ENCODE measurements around the gene NAP1L5.
A peak's percentile ranks its signal among the peaks of the same experiment; 100 is the strongest.

NAP1L5 gene

DNA sequence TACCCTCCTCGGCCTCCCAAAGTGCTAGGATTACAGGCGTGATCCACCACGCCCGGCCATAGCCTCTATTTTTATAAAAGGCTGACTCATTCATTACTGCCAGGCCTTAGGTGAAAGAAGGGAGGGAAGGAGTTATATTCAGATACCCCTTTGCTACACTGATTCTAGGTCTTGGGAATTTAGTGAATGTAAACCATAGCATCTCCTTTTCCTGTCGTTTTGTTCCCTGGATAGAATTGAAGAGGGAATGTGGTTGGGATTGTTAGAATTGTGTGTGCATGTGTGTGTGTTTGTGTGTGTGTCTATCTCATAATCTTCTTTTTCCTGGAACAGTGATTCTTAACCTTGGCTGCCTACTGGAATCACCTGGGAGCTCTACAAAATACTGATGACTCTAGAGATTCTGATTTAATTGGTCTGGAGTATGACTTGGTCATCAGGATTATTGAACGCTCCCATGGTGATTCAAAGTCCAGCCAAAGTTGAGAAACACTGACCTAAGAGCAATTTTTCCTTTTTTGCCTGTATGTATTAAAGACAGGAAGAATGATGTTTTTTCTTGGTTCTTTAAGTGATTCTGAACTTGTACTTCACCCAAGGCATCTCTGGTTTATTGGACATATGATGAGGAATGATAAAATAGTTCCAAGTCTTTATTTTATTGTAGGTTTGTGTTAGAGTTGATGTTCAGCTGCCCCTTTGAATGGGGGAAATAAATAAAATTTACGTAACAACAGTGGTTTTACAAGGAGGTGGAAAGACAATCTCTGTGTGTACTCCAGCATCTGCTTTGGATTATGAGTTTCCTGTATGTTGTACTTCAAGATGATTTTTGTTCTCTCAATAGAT is 37.0 kb downstream of the NAP1L5 start:
- no peak for DNase-seq (ENCODE audit: low spot score)

DNA sequence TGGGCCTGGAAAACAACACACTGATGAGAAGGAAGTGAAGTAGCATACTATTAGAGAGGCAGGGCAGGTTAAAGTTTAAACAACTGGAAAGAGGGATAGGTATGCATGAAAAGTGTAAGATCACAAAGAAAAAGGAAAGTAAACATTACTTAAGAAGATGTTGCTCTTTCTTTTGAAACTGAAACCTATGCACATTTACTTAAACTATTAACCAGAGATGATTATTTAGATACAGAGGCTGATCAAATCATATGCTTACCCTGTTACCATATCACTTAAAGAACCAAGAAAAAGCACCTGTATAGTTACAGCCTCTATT is 37.8 kb downstream of the NAP1L5 start:
- DNase-seq (ENCODE audit: low spot score) = no peak

DNA sequence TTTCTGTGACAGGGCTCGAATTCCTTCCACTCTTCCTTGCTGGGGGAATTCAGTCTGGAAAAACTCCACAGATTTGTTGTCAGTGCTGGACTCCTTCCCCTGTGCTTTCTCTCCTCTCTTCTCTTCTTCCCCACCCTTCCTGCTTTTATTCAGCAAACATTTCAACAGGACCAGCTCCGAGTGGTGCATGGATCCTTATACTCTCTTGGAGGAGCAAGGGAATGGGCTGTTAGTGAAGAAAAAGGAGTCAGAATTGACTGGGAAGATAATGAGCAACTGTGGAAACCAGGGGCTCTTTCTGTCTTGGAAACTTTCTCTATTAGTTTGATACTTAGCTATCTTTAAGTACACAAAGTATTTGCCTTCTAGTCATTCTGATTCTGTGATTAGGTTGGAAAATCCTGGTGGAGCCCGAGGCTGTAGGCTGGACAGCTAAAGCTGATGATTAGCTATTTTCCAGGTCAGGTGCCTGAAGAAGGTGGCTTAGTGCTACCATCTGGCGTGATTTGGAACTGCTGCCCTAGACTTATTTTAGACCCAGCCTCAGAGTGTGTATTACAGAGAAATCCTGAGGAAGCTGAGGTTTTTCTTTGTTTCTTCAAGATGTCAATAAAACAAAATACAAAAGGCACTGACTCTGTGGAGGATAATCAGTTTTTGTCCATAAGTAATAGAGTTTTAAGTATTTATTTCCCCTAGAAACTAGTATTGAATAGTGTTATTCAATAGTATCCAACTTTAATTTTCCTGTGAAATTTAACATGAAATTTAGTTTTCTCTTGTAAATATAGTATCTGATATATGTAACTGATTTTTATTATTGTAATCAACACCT is 38.4 kb downstream of the NAP1L5 start:
- DNase-seq (ENCODE audit: low spot score) = peak; percentile 63

DNA sequence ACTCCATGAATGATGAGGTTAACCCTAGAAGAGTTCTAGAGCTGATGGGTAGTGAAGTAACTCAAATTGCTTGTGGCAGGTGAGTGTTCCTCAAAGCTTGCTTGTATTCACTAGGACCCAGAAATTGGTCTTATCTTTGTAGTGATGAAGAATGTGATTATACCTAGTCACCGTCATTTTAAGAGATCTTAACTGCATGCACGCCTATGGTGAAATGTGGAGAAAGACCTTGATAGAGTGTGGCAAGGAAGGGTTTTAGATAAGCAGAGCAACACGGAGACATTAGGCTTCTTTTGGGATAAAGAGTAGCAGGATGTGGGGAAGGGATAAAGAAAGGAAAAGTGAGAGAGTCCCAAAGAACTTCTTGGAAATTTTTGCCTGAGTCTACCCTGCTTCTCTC is 42.4 kb downstream of the NAP1L5 start:
- DNase-seq (ENCODE audit: low spot score) = no peak

DNA sequence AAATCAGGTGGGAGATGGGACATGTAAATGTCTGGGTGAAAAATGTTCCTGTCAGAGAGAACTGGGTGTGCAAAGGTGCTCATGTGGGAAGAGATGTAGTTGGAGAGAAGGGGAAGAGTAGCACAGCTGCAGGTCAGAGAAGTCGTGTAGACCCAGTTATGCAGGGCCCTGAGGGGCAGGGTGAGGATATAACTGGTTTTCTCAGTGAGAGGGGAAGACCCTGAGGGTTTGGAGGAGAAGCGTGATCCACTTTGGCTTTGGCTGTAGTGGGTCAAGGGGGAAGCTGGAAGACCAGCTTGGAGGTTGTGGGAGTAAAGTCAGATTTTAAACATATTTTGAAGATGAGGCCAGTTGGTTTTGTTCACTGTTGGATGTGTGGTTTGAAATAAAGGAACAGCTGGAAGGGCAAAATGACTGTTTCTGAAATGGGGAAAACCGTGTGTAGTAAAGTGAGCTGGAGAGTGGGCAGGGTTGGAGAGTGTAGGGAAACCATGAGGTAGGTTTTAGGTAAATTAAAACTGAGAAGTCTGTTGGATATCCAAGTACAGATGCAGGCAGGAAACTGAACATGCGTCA is 44.2 kb downstream of the NAP1L5 start:
- DNase-seq (ENCODE audit: low spot score) = no peak

DNA sequence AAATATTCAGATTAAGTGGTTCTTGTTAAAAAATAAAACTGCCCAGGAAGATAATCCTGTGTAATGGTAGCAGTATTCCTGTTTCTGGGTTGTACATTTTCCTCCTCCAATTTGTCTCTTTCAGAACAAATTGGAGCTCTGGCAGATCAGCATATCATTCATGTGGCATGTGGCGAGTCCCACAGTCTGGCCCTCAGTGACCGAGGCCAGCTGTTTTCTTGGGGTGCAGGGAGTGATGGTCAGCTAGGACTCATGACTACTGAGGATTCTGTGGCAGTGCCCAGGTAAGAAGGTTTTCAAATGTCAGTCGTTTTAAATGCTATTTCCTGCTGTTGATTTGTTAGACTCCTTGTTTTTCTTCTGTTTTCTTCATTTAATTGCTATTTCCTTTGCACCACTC is 47.9 kb downstream of the NAP1L5 start:
- no peak for DNase-seq (ENCODE audit: low spot score)

DNA sequence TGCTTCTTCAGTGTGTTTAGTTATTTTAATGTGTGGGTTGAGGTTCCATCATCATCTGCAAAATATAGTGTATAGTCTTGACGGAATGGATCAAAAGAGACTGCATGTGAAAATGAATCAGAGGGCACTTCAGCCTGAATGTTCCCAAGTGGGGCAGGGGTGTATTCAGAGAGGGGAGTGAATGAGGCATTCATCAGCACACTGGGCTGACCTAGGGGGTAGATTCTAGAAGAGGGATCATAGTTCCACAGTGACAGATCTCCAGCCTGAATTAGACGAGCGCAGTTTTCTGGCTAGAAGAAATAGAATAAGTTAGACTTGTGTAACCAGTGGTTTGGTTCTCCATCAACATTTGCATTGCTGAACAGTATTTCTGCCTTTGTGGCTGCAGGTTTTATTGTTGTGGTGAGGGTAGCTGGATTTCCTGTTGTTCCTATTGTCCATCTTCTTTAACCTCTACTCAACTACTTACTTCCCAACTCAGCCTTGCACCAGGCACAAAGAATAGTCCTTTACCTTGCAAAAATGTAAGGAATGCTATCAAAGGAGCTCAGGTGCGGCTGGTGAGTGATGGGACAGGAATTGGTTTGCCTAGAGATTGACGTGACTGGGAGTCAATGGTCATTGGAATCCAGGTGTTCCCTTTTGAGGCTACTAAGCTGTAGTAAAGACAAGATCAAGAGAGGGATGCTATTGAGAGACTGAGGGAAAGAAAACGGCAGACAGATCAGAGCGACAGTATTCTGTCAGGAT is 50.9 kb downstream of the NAP1L5 start:
- DNase-seq (ENCODE audit: low spot score) = no peak

DNA sequence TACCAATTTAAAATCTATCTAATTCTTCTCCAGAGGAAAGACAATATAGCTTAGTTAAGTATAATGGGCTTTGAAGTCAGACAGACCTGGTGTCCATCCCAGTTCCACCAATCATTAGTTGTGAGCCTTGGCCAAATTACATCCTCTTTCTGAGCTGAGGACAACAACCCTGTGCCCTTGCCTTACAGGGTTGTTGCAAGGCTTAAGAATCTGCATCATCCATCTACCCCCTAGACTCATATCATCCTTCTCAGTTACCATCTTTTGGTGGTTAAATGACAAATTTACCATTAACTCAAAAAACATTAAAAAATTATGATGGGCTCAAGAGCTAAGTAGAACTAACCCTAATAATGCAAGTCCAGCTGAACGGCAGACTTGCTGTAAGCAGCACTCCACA is 51.6 kb downstream of the NAP1L5 start:
- DNase-seq (ENCODE audit: low spot score) = no peak

All from kidney capillary endothelial cell (primary cell).